GM19238 (cell line): Measurements from ENCODE around the gene EEF2.

Experiments
- DNase-seq: peaks from one replicate; pipeline ENCODE4 v3.0.0; 2011; ENCODE audit warnings: low spot score; ENCODE audit not compliant: insufficient read length

The EEF2 gene

DNA sequence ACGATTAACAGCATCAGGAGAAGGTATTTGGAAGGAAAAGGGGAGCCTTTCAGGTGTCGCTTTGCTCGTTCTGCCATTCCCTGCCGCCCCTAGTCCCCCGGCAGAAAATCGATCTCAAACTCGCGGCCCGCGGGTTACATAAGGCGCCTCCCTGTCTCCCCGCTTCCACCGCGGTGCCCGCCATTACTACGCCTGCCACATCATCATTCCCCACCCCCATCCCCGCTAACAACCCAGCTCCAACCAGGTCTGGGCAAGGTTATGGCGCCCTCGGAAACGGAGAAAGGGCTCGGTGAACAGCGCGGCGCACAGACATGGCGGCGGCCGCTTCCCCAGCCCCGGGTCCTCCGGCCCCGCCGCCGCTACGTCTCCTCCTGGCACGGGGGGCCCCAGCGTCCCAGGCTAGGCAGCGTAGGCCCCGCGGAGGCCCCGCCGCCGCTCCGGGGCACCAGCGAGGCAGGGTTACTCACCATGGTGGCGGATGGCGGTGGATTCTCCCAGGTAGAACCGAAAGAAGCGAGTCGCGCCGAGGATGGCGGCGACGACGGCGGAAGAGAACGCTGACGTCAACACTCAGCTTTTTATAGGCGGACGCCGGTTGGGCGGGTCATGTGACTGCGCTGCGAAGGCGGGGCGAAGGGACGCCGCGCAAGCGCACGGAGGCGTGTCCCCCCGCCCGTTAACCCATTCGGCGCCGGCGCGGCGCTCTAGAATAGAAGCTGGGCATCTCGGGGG is at the start of gene EEF2:
EEF2 (minus strand) TSS at position 556 of the 735 bp plus-strand sequence; CDS start at position 473, 83 bp downstream.
- peak; percentile 75 for DNase-seq

DNA sequence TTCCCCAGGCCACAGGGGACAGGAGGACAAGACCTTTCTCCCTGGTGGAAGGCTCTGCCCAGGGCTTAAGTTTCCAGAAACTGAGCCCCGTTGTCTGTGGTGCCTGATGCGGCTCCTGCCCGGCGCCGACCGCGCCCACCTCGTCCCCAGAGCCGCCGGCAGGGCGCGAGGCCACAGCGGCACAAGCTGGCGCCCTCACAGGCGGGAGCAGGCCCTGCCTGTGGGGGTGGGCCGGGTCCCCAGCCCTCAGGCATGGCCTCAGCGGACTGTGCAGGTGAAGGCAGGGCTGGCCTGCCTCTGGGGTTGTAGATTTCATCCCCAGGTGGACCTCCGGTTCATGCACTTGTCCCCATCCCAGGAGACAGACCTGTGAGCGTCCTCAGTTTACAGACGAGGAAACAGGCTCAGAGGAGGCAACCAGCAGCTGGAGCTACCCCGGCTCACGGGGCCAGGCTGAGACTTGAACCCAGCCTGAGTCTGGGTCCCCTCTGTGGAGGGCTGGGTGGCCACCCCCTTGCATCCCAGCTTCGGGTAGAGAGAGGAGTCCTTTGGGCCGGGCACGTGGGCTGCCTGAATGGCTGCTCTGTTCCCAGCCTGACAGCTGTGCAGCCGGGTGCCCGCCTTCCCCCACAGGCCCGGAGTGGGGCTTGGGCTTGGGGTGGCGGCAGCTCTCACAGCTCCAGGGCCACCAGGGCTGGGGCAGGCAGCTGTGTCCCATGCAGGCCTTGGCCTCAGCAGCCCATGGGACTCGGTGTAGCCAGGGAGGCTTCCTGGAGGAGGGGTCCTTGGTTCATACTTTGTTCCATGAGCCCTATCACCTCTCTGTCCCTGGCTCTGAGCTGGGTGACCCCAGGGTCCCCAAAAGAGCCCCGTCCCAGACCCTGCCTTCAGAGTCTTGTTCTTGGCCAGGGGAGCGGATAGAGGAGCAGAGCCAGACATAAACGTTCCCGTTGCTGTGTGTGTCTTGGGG is 49.1 kb upstream of the EEF2 start:
- no peak for DNase-seq

DNA sequence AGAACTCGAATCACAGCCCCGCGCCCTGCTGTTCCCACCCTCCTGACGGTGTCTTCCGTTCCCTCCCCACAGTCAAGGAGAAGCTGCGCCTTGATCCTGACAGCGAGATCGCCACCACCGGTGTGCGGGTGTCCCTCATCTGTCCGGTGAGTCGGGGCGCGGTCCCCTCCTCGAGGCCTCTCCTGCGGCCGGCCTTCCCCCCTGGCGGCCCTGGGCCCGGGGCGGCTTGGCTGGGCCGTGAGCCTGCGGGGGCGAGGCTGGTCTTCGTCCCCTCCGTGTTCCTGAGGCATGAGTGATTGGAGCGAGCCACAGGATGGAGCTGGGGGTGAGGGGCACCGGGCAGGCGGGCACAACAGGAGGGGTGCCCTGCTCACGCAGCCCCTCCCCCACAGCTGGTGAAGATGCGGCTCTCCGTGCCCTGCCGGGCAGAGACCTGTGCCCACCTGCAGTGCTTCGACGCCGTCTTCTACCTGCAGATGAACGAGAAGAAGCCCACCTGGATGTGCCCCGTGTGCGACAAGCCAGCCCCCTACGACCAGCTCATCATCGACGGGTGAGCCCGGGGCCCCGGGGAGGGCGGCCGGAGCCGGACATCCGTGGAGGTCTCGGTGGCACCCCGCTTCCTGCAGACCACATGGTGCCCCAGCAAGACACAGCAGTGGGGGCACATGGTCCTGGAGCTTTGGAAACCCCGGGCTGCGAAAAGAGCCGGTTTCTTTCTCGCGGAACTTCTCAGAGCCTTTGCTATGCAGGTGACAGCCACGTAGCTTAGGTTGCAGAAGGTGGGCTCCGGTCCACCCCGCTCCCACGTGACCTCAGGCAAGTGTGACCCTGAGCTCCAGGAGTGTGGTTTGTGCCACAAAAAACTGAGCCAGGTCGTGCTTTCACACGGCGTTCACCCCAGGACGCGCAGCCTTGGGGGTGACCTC is 48.0 kb upstream of the EEF2 start:
- DNase-seq, result no peak

DNA sequence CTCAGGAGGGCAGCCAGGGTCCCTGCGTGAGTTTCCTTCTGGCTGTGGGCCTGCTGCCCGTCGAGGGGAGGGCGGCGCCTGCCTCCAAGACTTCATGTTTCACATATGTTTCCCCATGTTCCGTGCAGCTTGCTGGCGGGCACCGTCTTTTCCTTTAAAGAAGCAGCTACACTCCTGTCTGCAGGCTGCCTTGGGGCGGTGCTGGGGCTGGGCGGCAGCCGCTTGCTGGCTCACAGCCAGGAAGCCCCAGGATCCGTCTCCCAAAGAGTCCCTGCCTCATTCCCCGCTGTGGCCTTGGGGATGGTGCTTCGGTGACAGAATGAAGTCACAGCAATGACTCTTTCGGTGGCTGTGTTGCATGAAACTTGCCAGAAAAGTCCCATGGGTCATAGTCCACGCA is 47.2 kb upstream of the EEF2 start:
- DNase-seq, result no peak

DNA sequence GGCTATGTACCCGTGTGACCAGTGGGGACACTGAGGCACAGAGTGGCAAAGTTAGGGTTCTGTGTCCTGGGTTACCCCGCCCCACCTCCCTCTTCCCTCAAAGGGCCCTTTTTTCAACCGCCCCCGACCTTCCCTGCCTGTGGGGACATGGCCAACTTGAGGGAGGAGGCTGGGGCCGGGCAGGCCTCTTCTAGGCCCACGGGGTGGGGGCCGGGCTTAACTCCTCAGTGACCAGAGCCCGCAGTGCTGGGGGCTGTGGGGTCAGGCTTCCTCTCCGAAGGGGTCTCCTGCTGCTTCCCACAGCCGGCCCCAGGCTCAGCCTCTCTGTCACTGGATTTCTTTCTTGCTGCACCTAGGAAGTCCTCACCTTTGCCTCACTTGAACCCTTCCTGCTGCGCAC is 46.2 kb upstream of the EEF2 start:
- DNase-seq, result no peak

DNA sequence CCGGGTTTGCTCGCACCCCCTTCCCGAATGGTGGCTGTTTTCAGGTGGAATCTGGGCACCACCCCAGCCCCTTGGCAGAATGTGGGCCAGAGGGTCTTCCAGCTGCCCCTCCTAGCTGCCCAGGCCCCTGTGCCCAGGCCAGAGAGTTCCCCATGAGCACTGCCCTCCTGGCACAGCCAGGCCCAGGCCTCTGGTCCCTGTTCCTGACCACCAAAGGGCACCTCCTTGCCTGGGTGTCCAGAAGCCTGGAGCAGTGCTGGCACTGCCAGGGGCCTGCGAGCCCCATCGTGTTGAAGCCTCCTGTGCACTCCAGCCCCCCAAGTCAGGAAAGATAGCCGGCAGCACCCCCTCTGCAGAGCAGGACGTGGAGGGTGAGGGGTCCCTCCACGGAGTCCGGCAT is 45.7 kb upstream of the EEF2 start:
- no peak for DNase-seq

DNA sequence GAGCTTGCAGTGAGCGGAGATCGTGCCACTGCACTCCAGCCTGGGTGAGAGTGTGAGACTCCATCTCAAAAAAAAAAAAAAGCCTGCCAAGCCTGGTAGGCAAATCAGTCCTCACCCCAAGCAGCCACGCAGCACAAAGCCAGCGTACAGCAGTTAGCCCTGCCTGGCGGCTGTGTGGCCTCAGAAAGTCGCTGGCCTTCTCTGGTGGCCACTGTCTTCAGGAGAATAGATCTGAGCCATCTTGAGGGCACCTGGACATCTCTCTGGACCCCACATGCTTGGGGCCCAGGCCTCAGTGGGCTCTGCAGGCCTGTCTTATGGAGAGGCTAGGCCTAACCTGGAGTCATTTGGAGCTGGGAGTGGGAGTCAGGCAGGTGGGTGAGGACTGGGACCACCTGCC is 45.3 kb upstream of the EEF2 start:
- no peak for DNase-seq

DNA sequence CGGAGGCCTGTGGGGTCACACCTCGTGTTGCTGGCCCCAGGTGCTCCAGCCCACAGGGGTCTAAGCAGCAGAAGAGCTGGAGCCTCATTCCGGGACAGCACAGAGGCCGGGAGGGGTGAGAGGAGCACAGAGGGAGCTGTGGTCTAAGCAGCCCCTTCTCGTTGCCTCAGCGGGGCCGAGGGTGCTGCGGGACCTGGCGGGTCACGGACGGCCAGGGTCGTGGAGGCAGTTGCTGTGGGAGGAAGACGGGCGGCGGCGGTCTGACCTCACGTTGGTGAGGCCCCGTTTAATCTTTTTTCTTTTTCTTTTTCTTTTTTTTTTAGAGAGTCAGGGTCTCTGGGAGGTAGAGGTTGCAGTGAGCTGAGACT is 44.0 kb upstream of the EEF2 start:
- DNase-seq, result no peak

DNA sequence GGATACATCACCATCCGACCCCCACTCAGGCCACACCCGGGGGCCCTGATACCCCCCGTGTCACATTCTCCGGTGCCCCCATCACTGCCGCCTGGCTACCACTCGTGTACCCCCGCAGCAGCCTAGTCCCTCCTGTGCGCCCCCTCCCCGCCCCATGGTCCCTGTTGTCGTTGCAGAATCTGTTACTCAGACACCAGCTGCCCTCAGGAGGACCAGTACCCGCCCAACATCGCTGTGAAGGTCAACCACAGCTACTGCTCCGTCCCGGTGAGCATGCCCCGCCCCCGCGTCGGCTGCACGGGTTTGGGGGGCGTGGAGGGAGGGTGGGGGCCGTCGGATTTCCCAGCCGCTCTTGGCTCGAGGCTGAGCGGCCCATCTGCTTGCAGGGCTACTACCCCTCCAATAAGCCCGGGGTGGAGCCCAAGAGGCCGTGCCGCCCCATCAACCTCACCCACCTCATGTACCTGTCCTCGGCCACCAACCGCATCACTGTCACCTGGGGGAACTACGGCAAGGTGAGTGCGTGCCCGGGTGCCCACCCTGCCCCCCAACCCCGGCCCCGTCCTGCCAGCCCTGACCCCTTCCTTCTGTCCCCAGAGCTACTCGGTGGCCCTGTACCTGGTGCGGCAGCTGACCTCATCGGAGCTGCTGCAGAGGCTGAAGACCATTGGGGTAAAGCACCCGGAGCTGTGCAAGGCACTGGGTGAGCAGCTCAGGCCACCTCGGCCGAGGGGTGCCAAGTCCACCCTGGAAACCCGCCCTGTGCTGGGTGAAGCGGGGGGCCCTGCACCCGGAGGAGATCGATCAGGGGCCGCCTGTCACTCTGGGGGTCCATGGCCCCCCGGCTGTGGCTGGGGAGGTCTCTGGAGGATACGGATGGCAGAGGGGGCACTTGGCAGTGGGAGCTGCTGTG is 43.3 kb upstream of the EEF2 start:
- DNase-seq, result no peak

DNA sequence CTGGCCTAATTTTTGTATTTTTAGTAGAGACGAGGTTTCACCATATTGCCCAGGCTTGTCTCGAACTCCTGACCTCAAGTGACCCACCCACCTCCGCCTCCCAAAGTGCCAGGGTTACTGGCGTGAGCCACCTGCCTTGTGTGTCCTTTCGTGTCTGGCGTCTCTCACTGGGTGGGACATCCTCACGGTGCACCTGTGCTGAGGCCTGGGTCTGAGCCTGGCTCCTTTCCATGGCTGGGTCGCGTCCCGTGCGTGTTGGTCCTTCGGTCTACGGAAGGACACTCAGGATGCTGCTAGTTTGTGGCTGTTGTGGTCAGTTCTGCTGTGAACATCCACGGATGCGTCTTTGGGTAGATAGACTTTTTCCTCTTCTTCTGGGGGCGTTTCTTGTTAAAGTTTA is 41.9 kb upstream of the EEF2 start:
- no peak for DNase-seq

DNA sequence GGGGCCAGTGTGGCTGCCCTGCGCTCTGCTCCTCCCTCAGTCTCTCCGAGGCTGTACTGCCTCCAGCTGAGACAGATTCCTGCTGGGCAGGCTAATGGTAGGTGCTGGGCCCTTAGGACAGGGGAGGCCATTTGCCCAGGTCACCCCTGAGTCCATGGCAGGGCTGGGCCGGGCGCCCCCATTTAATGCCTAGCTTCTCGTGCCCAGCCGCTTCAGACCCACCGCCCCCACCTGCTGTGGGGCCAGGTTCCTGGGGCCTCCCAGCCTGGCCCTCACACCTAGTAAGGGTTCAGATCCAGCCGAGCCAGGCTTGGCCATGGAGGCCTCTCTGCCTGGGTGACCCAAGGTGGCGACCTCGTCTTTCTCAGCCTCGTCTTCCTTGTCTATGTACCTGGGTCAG is 40.1 kb upstream of the EEF2 start:
- DNase-seq, result no peak

DNA sequence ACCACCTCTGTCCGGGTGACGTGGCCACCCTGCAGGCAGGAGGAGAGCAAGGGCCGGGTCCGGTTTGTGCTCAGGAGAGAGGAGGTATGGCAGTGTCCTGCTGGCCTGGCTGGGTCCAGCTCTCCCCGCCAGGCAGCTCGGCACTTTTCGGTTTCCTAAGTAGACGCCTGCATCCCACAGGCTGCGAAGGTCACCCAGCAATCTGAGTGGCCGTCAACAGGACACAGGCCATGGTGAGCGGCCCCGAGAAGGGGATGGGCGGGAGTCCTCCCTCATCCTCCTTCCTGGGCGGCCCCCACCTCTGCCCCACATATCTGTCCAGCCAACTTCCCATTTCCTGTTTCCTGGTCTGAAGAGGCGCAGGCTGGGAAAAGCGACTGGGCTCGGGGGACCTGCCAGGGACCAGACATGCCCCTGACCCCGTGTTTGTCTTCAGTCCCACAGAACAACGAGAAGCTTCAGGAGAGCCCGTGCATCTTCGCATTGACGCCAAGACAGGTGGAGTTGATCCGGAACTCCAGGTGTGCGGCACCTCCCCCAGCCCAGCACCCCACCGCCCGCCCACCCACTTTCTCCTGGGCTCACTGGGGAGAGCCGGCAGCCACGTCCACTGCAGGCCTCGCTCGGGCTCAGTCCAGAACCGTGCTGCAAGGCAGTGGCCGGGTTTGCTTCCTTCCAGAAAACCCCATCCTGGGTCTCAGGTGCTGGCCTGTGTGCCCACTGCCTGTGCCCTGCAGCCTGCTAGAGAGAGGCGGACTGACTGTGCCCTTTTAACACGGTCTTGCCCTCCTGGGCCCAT is 38.5 kb upstream of the EEF2 start:
- DNase-seq, result no peak

DNA sequence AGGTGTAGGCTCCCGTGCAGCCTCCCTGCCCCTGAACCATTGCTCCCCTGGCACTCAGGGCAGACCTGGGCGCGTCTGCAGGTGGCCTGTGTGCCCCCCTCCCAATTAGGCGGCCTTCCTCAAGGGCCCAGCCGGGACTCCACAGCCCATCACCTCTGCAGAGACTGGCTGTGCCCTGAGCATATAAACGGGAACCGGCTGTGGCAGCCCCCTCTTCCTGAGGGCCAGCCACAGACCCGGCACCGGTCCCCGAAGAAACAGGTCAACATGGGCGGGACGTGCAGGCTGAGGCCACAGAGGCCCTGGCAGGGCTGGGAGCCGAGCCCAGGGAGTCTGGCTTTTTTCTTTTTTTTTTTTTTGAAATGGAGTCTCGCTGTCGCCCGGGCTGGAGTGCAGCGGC is 34.3 kb upstream of the EEF2 start:
- no peak for DNase-seq

DNA sequence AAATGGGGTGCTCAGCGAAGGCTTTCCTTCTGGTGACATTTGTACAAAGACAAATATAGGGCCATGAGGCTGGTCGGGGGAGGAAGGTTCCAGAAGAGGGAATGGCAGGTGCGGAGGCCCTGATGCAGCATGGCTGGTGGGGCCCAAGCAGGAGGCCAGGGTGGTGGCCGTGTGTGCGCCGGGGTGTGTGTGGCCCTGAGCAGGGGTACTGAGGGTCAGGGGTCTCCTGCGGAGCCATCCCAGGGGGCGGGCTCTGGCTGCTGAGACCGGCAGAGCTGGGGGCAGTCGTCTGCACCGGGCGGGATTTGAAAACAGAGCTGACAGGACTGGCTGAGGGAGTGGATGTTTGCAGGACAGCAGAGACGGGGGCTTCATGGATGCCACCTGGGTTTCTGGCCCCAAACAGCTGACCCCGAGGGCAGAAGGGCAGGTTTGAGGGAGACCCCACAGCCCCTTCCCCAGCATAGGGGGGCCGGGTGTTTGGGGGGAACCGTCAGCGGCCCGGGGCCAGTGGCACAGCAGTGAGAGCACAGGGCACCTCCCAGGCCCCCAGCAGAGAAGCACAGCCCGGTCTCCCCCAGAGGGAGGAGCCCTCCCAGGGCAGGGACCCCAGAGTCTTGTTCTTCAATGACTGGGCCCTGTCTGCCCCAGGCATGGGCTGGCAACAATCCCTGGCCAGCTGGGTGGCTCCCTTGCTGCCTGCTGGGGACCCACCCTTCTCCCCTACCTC is 33.7 kb upstream of the EEF2 start:
- no peak for DNase-seq

DNA sequence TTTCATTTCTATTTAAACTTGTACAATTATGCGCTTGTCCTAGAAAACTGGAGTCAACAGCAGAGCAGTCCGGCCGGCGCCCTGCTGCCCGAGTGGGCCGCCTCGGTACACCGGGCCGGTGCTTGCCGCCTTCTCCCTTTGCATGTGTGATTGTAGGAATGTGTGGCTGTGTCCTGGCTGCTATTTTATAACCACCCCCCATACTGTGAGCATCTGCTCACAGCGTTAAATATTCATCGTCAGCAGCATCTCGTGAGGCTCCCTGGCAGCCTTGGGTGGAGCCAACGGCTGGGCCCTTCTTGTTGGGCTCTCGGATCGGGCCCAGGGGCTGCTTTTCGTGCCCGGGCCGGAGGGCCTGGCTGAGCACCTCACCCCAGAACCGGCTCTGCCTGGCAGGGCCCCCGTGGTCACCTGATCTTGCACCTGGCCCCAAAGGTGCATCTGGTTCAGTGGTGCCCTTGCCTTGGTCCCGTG is 32.9 kb upstream of the EEF2 start:
- DNase-seq, result no peak

DNA sequence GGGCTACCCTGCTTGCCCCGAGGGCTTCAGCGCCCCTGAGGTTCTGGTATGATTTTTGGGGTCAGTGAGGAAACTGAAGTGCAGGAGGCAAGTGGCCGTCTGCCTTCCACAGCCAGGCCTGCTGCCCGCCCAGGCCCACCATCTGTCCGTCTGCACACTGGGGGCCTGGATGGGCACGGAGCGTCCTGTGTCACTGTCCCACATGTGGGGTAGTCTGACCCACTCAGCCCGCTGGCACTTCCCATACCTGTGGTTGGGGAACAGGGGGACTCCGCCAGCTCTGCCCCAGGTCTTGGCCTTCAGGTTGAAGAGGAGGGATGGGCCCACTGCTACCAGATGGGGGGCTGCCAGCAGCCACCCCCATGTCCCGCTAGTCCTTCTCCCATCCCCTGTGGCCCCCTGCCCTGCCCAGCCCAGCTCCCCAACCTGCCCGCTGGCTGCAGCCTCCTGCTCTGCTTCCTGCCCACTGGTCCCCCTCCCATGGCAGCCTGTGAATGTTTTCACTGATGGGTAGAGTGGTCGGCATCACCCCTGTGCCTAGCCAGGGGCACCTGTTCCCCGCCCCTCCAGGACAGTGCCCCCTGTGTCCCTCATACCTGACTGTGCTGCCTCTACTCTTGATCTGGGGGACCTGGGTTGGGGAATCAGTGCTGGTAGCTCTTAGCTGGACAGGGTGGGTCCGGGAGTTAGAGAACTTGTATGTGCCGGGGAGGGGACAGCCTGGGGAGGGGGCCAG is 31.8 kb upstream of the EEF2 start:
- no peak for DNase-seq

DNA sequence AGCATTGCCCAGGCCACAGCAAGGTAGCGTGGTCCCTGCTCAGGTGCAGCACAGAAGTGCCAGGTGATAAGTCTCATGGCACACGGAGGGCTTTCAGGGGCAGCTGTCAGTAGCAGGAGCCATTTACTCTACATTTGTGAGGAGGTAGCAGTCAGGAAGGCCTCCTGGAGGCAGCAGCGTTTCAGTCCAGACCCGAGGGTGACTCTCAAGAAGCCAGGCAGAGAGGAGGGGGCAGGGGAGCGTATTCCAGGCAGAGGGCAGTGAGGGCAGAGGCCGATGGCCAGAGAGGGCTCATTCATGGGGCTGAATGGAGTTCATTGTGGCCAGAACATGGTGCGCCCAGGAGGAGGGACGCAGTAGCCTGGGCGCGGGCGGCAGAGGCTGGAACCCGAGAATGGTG is 31.2 kb upstream of the EEF2 start:
- no peak for DNase-seq

DNA sequence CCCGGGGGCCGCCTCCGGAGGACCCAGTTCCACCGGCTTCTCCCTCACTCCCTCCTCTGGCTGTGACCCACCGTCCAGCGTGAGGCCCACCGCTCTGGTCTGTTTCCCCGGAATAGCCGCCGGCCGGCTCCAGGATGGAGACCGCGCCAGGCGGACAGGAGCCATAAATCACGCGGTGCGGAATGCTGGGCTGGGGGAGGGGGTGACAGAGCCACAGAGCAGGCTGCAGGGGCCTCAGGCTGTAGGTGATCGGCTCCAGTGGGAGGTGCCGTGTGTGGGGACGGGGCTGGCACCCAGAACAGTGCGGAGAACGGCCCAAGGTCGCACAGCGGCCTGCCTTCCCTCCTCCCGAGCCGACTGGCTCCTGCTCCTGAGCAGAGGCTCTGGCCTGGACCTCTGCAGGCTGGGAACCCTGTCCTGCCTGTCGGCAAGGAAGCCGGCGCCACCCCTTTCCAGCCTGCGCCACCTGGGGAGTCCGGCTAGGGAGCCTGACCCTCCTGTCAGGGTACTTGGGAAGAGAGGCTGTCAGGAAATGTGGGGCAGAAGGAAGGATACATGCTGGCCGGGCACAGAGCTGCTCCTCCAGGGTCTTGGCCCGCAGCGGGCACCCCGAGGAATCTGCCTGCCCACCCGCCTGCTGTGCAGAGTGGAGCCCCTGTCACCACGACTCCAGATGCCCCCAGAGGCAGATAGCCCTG is 30.6 kb upstream of the EEF2 start:
- no peak for DNase-seq
